ENCODE results near the gene POTEC. TPM values are rescaled to one million over a fixed set of nuclear protein-coding genes. Genes with fewer than 3 reads are reported as not detected.
"Not testable (repeated sequence)": the region's sequence is repeated elsewhere in the genome, so short reads cannot be mapped to it uniquely, and the experiment has no call there.

POTEC gene
- polyA plus RNA-seq, 3 donors, result not detected

- H3K4me2 ChIP-seq (replicated peaks; ENCODE audit: extremely low read depth, low read length, poor library complexity, severe bottlenecking); H3K27me3 Mint-ChIP-seq (ENCODE audit: low read depth in 3 of 3); H3K27me3 ChIP-seq (ENCODE audit: control insufficient read depth in 2 of 2, insufficient read depth in 2 of 2, low read length in 2 of 2); H3K36me3 Mint-ChIP-seq; H3K36me3 ChIP-seq (replicated peaks in 1 of 2; ENCODE audit: control insufficient read depth in 1 of 2, insufficient read depth in 2 of 2, low read length in 2 of 2); H3K4me3 ChIP-seq (replicated peaks in 1 of 3; ENCODE audit: low read depth in 2 of 3, low read length in 3 of 3); intact Hi-C loops (cut with micrococcal nuclease); H2AFZ ChIP-seq (ENCODE audit: insufficient read depth, low read depth, low read length, poor library complexity, severe bottlenecking); H3K79me2 ChIP-seq (ENCODE audit: insufficient read depth, low read length); H3K27ac ChIP-seq (ENCODE audit: low read depth in 1 of 2, low read length in 2 of 2); H3K4me3 Mint-ChIP-seq; H3K4me1 Mint-ChIP-seq; H3K4me1 ChIP-seq (ENCODE audit: control insufficient read depth in 1 of 2, insufficient read depth in 2 of 2, low read length in 2 of 2); DNase-seq; H4K20me1 ChIP-seq (ENCODE audit: insufficient read depth, low read length); H3K27ac Mint-ChIP-seq; H3K9ac ChIP-seq (ENCODE audit: insufficient read depth, low read length, poor library complexity, severe bottlenecking): not testable (repeated sequence)
- peaks cover 5 to 19% (median 14%) of the 10 kb centered on the region in 7 donors for H3K9me3 Mint-ChIP-seq
- WGBS (ENCODE audit: insufficient coverage), result 97% methylated on average over 7 of the region's 17 CpGs
- peaks cover 0 to 13% of the 10 kb centered on the region in 2 donors for H3K9me3 ChIP-seq (replicated peaks in 1 of 2; ENCODE audit: control insufficient read depth in 1 of 2, insufficient read depth in 1 of 2, low read length in 2 of 2)
Measured at GRCh38 chr18:14488789-14489188, 54.6 kb downstream of the POTEC start.

GRCh38 chr18:14486926-14487580, 56.3 kb downstream of the POTEC start:
- peaks cover 0 to 13% of the 10 kb centered on the region in 2 donors for H3K9me3 ChIP-seq (replicated peaks in 1 of 2; ENCODE audit: control insufficient read depth in 1 of 2, insufficient read depth in 1 of 2, low read length in 2 of 2)
- H3K4me3 Mint-ChIP-seq; H3K36me3 ChIP-seq (replicated peaks in 1 of 2; ENCODE audit: control insufficient read depth in 1 of 2, insufficient read depth in 2 of 2, low read length in 2 of 2); H3K9ac ChIP-seq (ENCODE audit: insufficient read depth, low read length, poor library complexity, severe bottlenecking); H3K79me2 ChIP-seq (ENCODE audit: insufficient read depth, low read length); H3K4me3 ChIP-seq (replicated peaks in 1 of 3; ENCODE audit: low read depth in 2 of 3, low read length in 3 of 3); H3K27me3 Mint-ChIP-seq (ENCODE audit: low read depth in 3 of 3); H3K36me3 Mint-ChIP-seq; DNase-seq; H2AFZ ChIP-seq (ENCODE audit: insufficient read depth, low read depth, low read length, poor library complexity, severe bottlenecking); H3K4me2 ChIP-seq (replicated peaks; ENCODE audit: extremely low read depth, low read length, poor library complexity, severe bottlenecking); intact Hi-C loops (cut with micrococcal nuclease); H3K4me1 Mint-ChIP-seq; H4K20me1 ChIP-seq (ENCODE audit: insufficient read depth, low read length); H3K27ac Mint-ChIP-seq; H3K27me3 ChIP-seq (ENCODE audit: control insufficient read depth in 2 of 2, insufficient read depth in 2 of 2, low read length in 2 of 2); H3K4me1 ChIP-seq (ENCODE audit: control insufficient read depth in 1 of 2, insufficient read depth in 2 of 2, low read length in 2 of 2); H3K27ac ChIP-seq (ENCODE audit: low read depth in 1 of 2, low read length in 2 of 2): not testable (repeated sequence)
- 95% methylated on average over 4 of the region's 42 CpGs for WGBS (ENCODE audit: insufficient coverage)
- H3K9me3 Mint-ChIP-seq, result peaks cover 5 to 19% (median 14%) of the 10 kb centered on the region in 7 donors

GRCh38 chr18:14479076-14479475, 64.3 kb downstream of the POTEC start:
- H3K4me1 Mint-ChIP-seq, result not testable (repeated sequence)

GRCh38 chr18:14475520-14475919, 67.9 kb downstream of the POTEC start:
- H3K79me2 ChIP-seq (ENCODE audit: insufficient read depth, low read length); H3K4me3 ChIP-seq (replicated peaks in 1 of 3; ENCODE audit: low read depth in 2 of 3, low read length in 3 of 3); H3K36me3 Mint-ChIP-seq; H3K36me3 ChIP-seq (replicated peaks in 1 of 2; ENCODE audit: control insufficient read depth in 1 of 2, insufficient read depth in 2 of 2, low read length in 2 of 2); intact Hi-C loops (cut with micrococcal nuclease); H3K4me1 ChIP-seq (ENCODE audit: control insufficient read depth in 1 of 2, insufficient read depth in 2 of 2, low read length in 2 of 2); H3K27me3 Mint-ChIP-seq (ENCODE audit: low read depth in 3 of 3); H4K20me1 ChIP-seq (ENCODE audit: insufficient read depth, low read length); DNase-seq; H3K4me2 ChIP-seq (replicated peaks; ENCODE audit: extremely low read depth, low read length, poor library complexity, severe bottlenecking); H3K9ac ChIP-seq (ENCODE audit: insufficient read depth, low read length, poor library complexity, severe bottlenecking); H3K4me1 Mint-ChIP-seq; H2AFZ ChIP-seq (ENCODE audit: insufficient read depth, low read depth, low read length, poor library complexity, severe bottlenecking); H3K4me3 Mint-ChIP-seq; H3K27ac ChIP-seq (ENCODE audit: low read depth in 1 of 2, low read length in 2 of 2); H3K27me3 ChIP-seq (ENCODE audit: control insufficient read depth in 2 of 2, insufficient read depth in 2 of 2, low read length in 2 of 2); H3K27ac Mint-ChIP-seq: not testable (repeated sequence)
- WGBS (ENCODE audit: insufficient coverage), result 97% methylated on average over 15 of the region's 15 CpGs
- peaks cover 7 to 24% (median 15%) of the 10 kb centered on the region in 7 donors for H3K9me3 Mint-ChIP-seq
- H3K9me3 ChIP-seq (replicated peaks in 1 of 2; ENCODE audit: control insufficient read depth in 1 of 2, insufficient read depth in 1 of 2, low read length in 2 of 2), result peaks cover 0 to 18% of the 10 kb centered on the region in 2 donors

More at GRCh38 chr18:14479076-14479475, 64.3 kb downstream of the POTEC start:
- H3K79me2 ChIP-seq (ENCODE audit: insufficient read depth, low read length); H3K4me1 ChIP-seq (ENCODE audit: control insufficient read depth in 1 of 2, insufficient read depth in 2 of 2, low read length in 2 of 2); H3K27me3 ChIP-seq (ENCODE audit: control insufficient read depth in 2 of 2, insufficient read depth in 2 of 2, low read length in 2 of 2); H3K36me3 ChIP-seq (replicated peaks in 1 of 2; ENCODE audit: control insufficient read depth in 1 of 2, insufficient read depth in 2 of 2, low read length in 2 of 2); H3K27ac ChIP-seq (ENCODE audit: low read depth in 1 of 2, low read length in 2 of 2); H3K36me3 Mint-ChIP-seq; H3K27ac Mint-ChIP-seq; H3K4me3 ChIP-seq (replicated peaks in 1 of 3; ENCODE audit: low read depth in 2 of 3, low read length in 3 of 3); H3K27me3 Mint-ChIP-seq (ENCODE audit: low read depth in 3 of 3); H4K20me1 ChIP-seq (ENCODE audit: insufficient read depth, low read length); H2AFZ ChIP-seq (ENCODE audit: insufficient read depth, low read depth, low read length, poor library complexity, severe bottlenecking); DNase-seq; intact Hi-C loops (cut with micrococcal nuclease); H3K9ac ChIP-seq (ENCODE audit: insufficient read depth, low read length, poor library complexity, severe bottlenecking); H3K4me3 Mint-ChIP-seq; H3K4me2 ChIP-seq (replicated peaks; ENCODE audit: extremely low read depth, low read length, poor library complexity, severe bottlenecking): not testable (repeated sequence)
- WGBS (ENCODE audit: insufficient coverage), result no CpG with 5 or more reads among the region's 18 CpGs
- peaks cover 0 to 15% of the 10 kb centered on the region in 2 donors for H3K9me3 ChIP-seq (replicated peaks in 1 of 2; ENCODE audit: control insufficient read depth in 1 of 2, insufficient read depth in 1 of 2, low read length in 2 of 2)
- peaks cover 4 to 14% (median 10%) of the 10 kb centered on the region in 7 donors for H3K9me3 Mint-ChIP-seq
